GM06990 (cell line): ENCODE data around the gene MPPED1.

ENCODE experiments used
- DNase-seq: peaks from one replicate; pipeline ENCODE4 v3.0.0-alpha.2; 2011; ENCODE audit not compliant: insufficient read length; ENCODE audit errors: extremely low read depth
- H3K27me3 ChIP-seq: replicated peaks from 2 replicates; pipeline ENCODE4 v1.6.0; 2011; ENCODE audit warnings: low read length; ENCODE audit not compliant: control insufficient read depth, insufficient read depth
- H3K36me3 ChIP-seq: 2 replicates; pipeline ENCODE4 v1.5.1; 2011; ENCODE audit warnings: low read length; ENCODE audit not compliant: control insufficient read depth, insufficient read depth
- H3K4me3 ChIP-seq: replicated peaks from 2 replicates; pipeline ENCODE4 v1.5.1; 2011; ENCODE audit warnings: low read depth, mild to moderate bottlenecking, control low read depth, low read length
- CTCF ChIP-seq: IDR thresholded peaks from 2 replicates; pipeline ENCODE4 v1.5.1; 2011; ENCODE audit warnings: low read length, control low read depth, mild to moderate bottlenecking, inconsistent platforms; ENCODE audit not compliant: insufficient read depth, poor library complexity, severe bottlenecking

The MPPED1 gene

DNA sequence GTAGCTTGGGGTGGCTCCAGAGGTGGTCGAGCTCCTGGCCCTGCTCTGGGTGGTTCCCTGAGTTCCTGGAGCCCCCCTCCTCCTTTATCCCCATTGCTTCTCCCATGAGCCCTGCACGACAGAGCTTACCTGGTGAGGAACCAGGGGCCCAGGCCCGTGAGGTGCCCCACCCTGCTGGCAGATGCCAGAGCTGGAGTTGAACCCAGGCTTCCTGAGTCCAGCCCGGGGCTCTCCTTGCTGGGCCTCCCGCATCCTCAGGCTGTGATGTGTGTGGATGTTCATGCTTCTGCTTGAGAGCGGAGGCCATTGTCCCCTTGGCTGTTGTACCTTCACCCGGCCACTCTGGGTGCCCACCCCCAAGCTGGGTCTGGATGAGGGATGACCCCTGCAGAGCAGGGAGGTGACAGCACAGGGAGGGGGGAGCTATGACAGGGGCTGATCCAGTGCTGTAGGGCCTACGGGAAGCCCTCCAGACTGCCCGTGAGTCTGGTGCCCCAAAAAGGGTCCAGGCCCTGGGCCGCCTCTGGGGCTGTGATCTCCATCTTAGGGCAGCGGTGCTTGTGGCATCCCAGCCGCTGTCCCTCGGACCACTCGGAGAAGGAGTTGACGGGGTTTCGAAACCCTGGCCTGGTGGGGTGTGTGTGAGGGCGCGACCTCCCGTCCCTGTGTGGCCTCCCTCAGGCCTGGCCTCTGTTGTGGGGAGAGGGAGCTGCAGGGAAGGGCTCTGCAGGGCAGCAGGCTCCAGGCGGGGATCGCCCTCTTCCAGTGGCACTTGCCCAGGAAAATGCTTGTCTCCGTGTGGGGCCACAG is 14.4 kb downstream of the MPPED1 start:
- no peak for TF ChIP-seq CTCF
- H3K4me3 ChIP-seq = no peak overlapping the region
- no peaks in the 10 kb centered on the region for H3K36me3 ChIP-seq
- no peak for DNase-seq
- H3K27me3 ChIP-seq = peaks cover 2% of the 10 kb centered on the region

DNA sequence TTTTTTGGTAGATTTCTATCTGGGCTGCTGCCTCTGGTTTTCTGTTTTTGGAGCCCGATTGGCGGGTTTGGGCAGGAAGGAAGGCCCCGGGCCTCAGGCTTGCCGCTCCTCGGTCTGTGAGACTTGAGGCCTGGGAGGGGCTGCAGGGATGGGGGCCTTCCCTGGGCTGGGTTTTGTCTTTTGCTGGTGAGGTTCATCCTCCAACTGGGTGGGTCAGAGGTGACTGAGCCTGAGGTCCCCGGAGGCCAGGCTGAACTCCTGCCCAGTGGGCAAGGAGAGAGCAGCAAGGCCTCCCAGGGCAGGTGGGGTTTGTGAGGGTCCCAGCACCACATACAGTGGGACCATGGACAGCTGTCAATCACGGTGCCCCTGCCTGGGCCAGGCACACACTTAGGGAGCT is 15.0 kb downstream of the MPPED1 start:
- H3K36me3 ChIP-seq = no peaks in the 10 kb centered on the region
- H3K27me3 ChIP-seq = peaks cover 2% of the 10 kb centered on the region
- DNase-seq = no peak
- TF ChIP-seq CTCF = no peak
- no peak overlapping the region for H3K4me3 ChIP-seq

GRCh38 chr22:43427296-43428004 is 15.6 kb downstream of the MPPED1 start:
- no peak for DNase-seq
- no peaks in the 10 kb centered on the region for H3K36me3 ChIP-seq
- no peak overlapping the region for H3K4me3 ChIP-seq
- peaks cover 2% of the 10 kb centered on the region for H3K27me3 ChIP-seq
- TF ChIP-seq CTCF = peak; percentile 10

GRCh38 chr22:43428005-43428485 is 16.2 kb downstream of the MPPED1 start:
- no peak overlapping the region for H3K4me3 ChIP-seq
- H3K36me3 ChIP-seq = no peaks in the 10 kb centered on the region
- DNase-seq = no peak
- TF ChIP-seq CTCF = no peak
- H3K27me3 ChIP-seq = peaks cover 2% of the 10 kb centered on the region

- no peaks in the 10 kb centered on the region for H3K36me3 ChIP-seq
- H3K4me3 ChIP-seq = no peak overlapping the region
- TF ChIP-seq CTCF = no peak
- no peak for DNase-seq
- H3K27me3 ChIP-seq = peaks cover 2% of the 10 kb centered on the region
Measured at GRCh38 chr22:43428521-43428920, 16.7 kb downstream of the MPPED1 start.
